ENCODE results near the gene PARP9.

Gene PARP9

GRCh38 chr3:122587572-122587971, 23.5 kb upstream of the PARP9 start:
- H3K9ac ChIP-seq (ENCODE audit: low read length) = peak overlapping the region; percentile 80; the same call in 1 of the 2 replicates
- peaks cover 63% of the 10 kb centered on the region for H3K4me1 ChIP-seq (ENCODE audit: low read length)
- peaks cover 69% of the 10 kb centered on the region for H3K36me3 ChIP-seq (replicated peaks; ENCODE audit: low read depth, low read length)
- H4K20me1 ChIP-seq (ENCODE audit: insufficient read depth, low read length) = no peaks in the 10 kb centered on the region
- H2AFZ ChIP-seq (ENCODE audit: low read depth, low read length) = no peak overlapping the region
- peaks cover 8% of the 10 kb centered on the region; the same call in 1 of the 2 replicates for H3K9me3 ChIP-seq (ENCODE audit: insufficient read depth, low read length)
- peak overlapping the region; percentile 75; the same call in 1 of the 2 replicates for H3K4me2 ChIP-seq (ENCODE audit: low read length)
- peaks cover 94% of the 10 kb centered on the region for H3K79me2 ChIP-seq (ENCODE audit: low read length)
- H3K4me3 ChIP-seq (ENCODE audit: low read length) = no peak overlapping the region
- H3K27ac ChIP-seq (ENCODE audit: low read length) = peak overlapping the region; percentile 98
- no peaks in the 10 kb centered on the region for H3K27me3 ChIP-seq (ENCODE audit: low read depth, low read length)
- TF ChIP-seq, protein P1, sequence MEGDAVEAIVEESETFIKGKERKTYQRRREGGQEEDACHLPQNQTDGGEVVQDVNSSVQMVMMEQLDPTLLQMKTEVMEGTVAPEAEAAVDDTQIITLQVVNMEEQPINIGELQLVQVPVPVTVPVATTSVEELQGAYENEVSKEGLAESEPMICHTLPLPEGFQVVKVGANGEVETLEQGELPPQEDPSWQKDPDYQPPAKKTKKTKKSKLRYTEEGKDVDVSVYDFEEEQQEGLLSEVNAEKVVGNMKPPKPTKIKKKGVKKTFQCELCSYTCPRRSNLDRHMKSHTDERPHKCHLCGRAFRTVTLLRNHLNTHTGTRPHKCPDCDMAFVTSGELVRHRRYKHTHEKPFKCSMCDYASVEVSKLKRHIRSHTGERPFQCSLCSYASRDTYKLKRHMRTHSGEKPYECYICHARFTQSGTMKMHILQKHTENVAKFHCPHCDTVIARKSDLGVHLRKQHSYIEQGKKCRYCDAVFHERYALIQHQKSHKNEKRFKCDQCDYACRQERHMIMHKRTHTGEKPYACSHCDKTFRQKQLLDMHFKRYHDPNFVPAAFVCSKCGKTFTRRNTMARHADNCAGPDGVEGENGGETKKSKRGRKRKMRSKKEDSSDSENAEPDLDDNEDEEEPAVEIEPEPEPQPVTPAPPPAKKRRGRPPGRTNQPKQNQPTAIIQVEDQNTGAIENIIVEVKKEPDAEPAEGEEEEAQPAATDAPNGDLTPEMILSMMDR (IDR thresholded peaks at IDR 0.05; ENCODE audit: low read depth, low read length) = no peak
- no peak for TF ChIP-seq EZH2phosphoT487 (IDR thresholded peaks at IDR 0.05; ENCODE audit: low read depth)

GRCh38 chr3:122586773-122587485, 22.8 kb upstream of the PARP9 start:
- Histone ChIP-seq H3K9me3 (ENCODE audit: insufficient read depth, low read length) (peaks cover 15% of the 10 kb centered on the region; the same call in 1 of the 2 replicates), H4K20me1 (ENCODE audit: insufficient read depth, low read length) (no peaks in the 10 kb centered on the region), H3K27me3 (ENCODE audit: low read depth, low read length) (no peaks in the 10 kb centered on the region), H3K27ac (ENCODE audit: low read length) (peak overlapping the region; percentile 98), H2AFZ (ENCODE audit: low read depth, low read length) (no peak overlapping the region), H3K36me3 (replicated peaks; ENCODE audit: low read depth, low read length) (peaks cover 71% of the 10 kb centered on the region), H3K79me2 (ENCODE audit: low read length) (peaks cover 94% of the 10 kb centered on the region), H3K4me3 (ENCODE audit: low read length) (no peak overlapping the region), H3K9ac (ENCODE audit: low read length) (peak overlapping the region; percentile 2; the same call in 1 of the 2 replicates), H3K4me2 (ENCODE audit: low read length) (peak overlapping the region; percentile 75), H3K4me1 (ENCODE audit: low read length) (peaks cover 62% of the 10 kb centered on the region)
- TF ChIP-seq, protein P1 (IDR thresholded peaks at IDR 0.05; ENCODE audit: low read depth, low read length) = no peak
- TF ChIP-seq EZH2phosphoT487 (IDR thresholded peaks at IDR 0.05; ENCODE audit: low read depth) = no peak

- no peak overlapping the region for H2AFZ ChIP-seq (ENCODE audit: low read depth, low read length)
- H3K4me1 ChIP-seq (ENCODE audit: low read length) = peaks cover 61% of the 10 kb centered on the region
- H3K36me3 ChIP-seq (replicated peaks; ENCODE audit: low read depth, low read length) = peaks cover 73% of the 10 kb centered on the region
- no peak overlapping the region for H3K4me2 ChIP-seq (ENCODE audit: low read length)
- peaks cover 94% of the 10 kb centered on the region for H3K79me2 ChIP-seq (ENCODE audit: low read length)
- peaks cover 23% of the 10 kb centered on the region for H3K9me3 ChIP-seq (ENCODE audit: insufficient read depth, low read length)
- no peak overlapping the region for H3K9ac ChIP-seq (ENCODE audit: low read length)
- H3K4me3 ChIP-seq (ENCODE audit: low read length) = no peak overlapping the region
- H3K27me3 ChIP-seq (ENCODE audit: low read depth, low read length) = no peaks in the 10 kb centered on the region
- H4K20me1 ChIP-seq (ENCODE audit: insufficient read depth, low read length) = no peaks in the 10 kb centered on the region
- TF ChIP-seq, protein P1 (IDR thresholded peaks at IDR 0.05; ENCODE audit: low read depth, low read length) = no peak
- no peak for TF ChIP-seq EZH2phosphoT487 (IDR thresholded peaks at IDR 0.05; ENCODE audit: low read depth)
- H3K27ac ChIP-seq (ENCODE audit: low read length) = peak overlapping the region; percentile 98
Observed at GRCh38 chr3:122586098-122586497, 22.0 kb upstream of the PARP9 start.

- peaks cover 38% of the 10 kb centered on the region for H3K4me1 ChIP-seq (ENCODE audit: low read length)
Observed at GRCh38 chr3:122582390-122582789, 18.3 kb upstream of the PARP9 start.

More at GRCh38 chr3:122582390-122582789, 18.3 kb upstream of the PARP9 start:
- H3K79me2 ChIP-seq (ENCODE audit: low read length) = peaks cover 100% of the 10 kb centered on the region
- no peak overlapping the region for H2AFZ ChIP-seq (ENCODE audit: low read depth, low read length)
- H3K27me3 ChIP-seq (ENCODE audit: low read depth, low read length) = no peaks in the 10 kb centered on the region
- H3K4me3 ChIP-seq (ENCODE audit: low read length) = no peak overlapping the region
- H3K9ac ChIP-seq (ENCODE audit: low read length) = no peak overlapping the region
- H3K36me3 ChIP-seq (replicated peaks; ENCODE audit: low read depth, low read length) = peaks cover 73% of the 10 kb centered on the region
- H3K27ac ChIP-seq (ENCODE audit: low read length) = no peak overlapping the region
- H3K4me2 ChIP-seq (ENCODE audit: low read length) = no peak overlapping the region
- TF ChIP-seq, protein P1 (IDR thresholded peaks at IDR 0.05; ENCODE audit: low read depth, low read length) = no peak
- TF ChIP-seq EZH2phosphoT487 (IDR thresholded peaks at IDR 0.05; ENCODE audit: low read depth) = no peak
- H4K20me1 ChIP-seq (ENCODE audit: insufficient read depth, low read length) = no peaks in the 10 kb centered on the region
- H3K9me3 ChIP-seq (ENCODE audit: insufficient read depth, low read length) = peaks cover 29% of the 10 kb centered on the region

Data from OCI-LY3 (cell line).